Smooth muscle cell (in vitro differentiated cells): ENCODE data around the gene TMEM240. TPM values are rescaled to one million over a fixed set of nuclear protein-coding genes. Genes with fewer than 3 reads are reported as not detected.
"Not testable (repeated sequence)": the region's sequence is repeated elsewhere in the genome, so short reads cannot be mapped to it uniquely, and the experiment has no call there.

Experiments used
- DNase-seq: peaks from one replicate; lab custom pipeline; 2025; ENCODE audit not compliant: unreplicated experiment; lab: John Stamatoyannopoulos, UW
- H2AFZ ChIP-seq: fragments of 200-600 bp; sonication (generic); 2 replicates; pipeline ENCODE4 v1.6.0; 2016; ENCODE audit warnings: antibody characterized with exemption, low read depth, mild to moderate bottlenecking
- H3F3A ChIP-seq: fragments of 200-600 bp; sonication (generic); 2 replicates; pipeline ENCODE4 v1.6.0; 2017; ENCODE audit warnings: antibody characterized with exemption, low read depth
- H3K27ac ChIP-seq: fragments of 200-600 bp; sonication (generic); 2 replicates; pipeline ENCODE4 v1.5.1; 2016; ENCODE audit warnings: low read depth, mild to moderate bottlenecking
- H3K27me3 ChIP-seq: fragments of 200-600 bp; sonication (generic); 2 replicates; pipeline ENCODE4 v1.6.1; 2016; ENCODE audit warnings: low read depth, mild to moderate bottlenecking
- H3K36me3 ChIP-seq: fragments of 200-600 bp; sonication (generic); 2 replicates; pipeline ENCODE4 v1.5.1; 2016; ENCODE audit warnings: low read depth
- H3K4me1 ChIP-seq: fragments of 200-600 bp; sonication (generic); 2 replicates; pipeline ENCODE4 v1.5.1; 2016; ENCODE audit warnings: low read depth
- H3K4me2 ChIP-seq: fragments of 200-600 bp; sonication (generic); 2 replicates; pipeline ENCODE4 v1.6.0; 2016; ENCODE audit warnings: mild to moderate bottlenecking
- H3K4me3 ChIP-seq: fragments of 200-600 bp; sonication (generic); 2 replicates; pipeline ENCODE4 v1.5.1; 2016; ENCODE audit warnings: mild to moderate bottlenecking
- H3K79me2 ChIP-seq: fragments of 200-600 bp; sonication (generic); 2 replicates; pipeline ENCODE4 v1.6.0; 2016; ENCODE audit warnings: low read depth, mild to moderate bottlenecking
- H3K9ac ChIP-seq: fragments of 200-600 bp; sonication (generic); 2 replicates; pipeline ENCODE4 v1.6.0; 2016; ENCODE audit warnings: low read depth
- H3K9me3 ChIP-seq: fragments of 200-600 bp; sonication (generic); replicated peaks from 2 replicates; pipeline ENCODE4 v1.5.1; 2016; ENCODE audit warnings: low read depth
- H4K20me1 ChIP-seq: fragments of 200-600 bp; sonication (generic); 2 replicates; pipeline ENCODE4 v1.6.0; 2016; ENCODE audit warnings: low read depth
- CTCF ChIP-seq: fragments of 200-600 bp; sonication (generic); IDR thresholded peaks from 2 replicates; pipeline ENCODE4 v1.5.1; 2017; ENCODE audit warnings: borderline replicate concordance, mild to moderate bottlenecking, antibody characterized with exemption; ENCODE audit not compliant: insufficient read depth, poor library complexity, severe bottlenecking
- WGBS: methylation state at CpG from one replicate; pipeline ENCODE4 v1.1.7; 2016; ENCODE audit warnings: low lambda C conversion rate; 5-methylcytosine and 5-hydroxymethylcytosine counted together
- polyA plus RNA-seq: library from polyadenylated mRNA; unstranded; fragments of >200 nt; fragmentation: Nextera tagmentation; extraction: Ambion mirVana; gene quantifications from 2 replicates; pipeline ENCODE4 v1.2.1, GENCODE V29; 2016
- total RNA-seq: library from RNA; depleted of rRNA; stranded (reverse); fragments of >200 nt; gene quantifications from 2 replicates; pipeline ENCODE4 v1.2.3, GENCODE V29; 2014

Gene TMEM240
- total and polyA plus RNA-seq, 2 experiments from 2014 or later, result 2.7 to 12.2 TPM

- H3K27ac ChIP-seq, result no peak overlapping the region
- no peak overlapping the region for H3K4me3 ChIP-seq
- no peak overlapping the region for H3K9ac ChIP-seq
- no peaks in the 10 kb centered on the region for H3K4me1 ChIP-seq
- H3K36me3 ChIP-seq, result no peaks in the 10 kb centered on the region
- DNase-seq, result no peak
- H3F3A ChIP-seq, result no peaks in the 10 kb centered on the region
- H3K4me2 ChIP-seq, result no peak overlapping the region
- no peaks in the 10 kb centered on the region for H3K9me3 ChIP-seq
- no peaks in the 10 kb centered on the region for H4K20me1 ChIP-seq
- 97% methylated on average over 36 of the region's 37 CpGs for WGBS
- no peaks in the 10 kb centered on the region for H3K27me3 ChIP-seq
- no peak overlapping the region for H2AFZ ChIP-seq
- no peaks in the 10 kb centered on the region for H3K79me2 ChIP-seq
- TF ChIP-seq CTCF, result no peak
Measured at GRCh38 chr1:1528301-1529267, 11.8 kb downstream of the TMEM240 start.

GRCh38 chr1:1527092-1527816, 13.2 kb downstream of the TMEM240 start:
- WGBS, result over 99% methylated on average over 27 of the region's 31 CpGs
- Histone ChIP-seq H3K9me3 (no peaks in the 10 kb centered on the region), H2AFZ (no peak overlapping the region), H4K20me1 (no peaks in the 10 kb centered on the region), H3K36me3 (no peaks in the 10 kb centered on the region), H3K79me2 (no peaks in the 10 kb centered on the region), H3K27ac (no peak overlapping the region), H3F3A (no peaks in the 10 kb centered on the region), H3K4me3 (no peak overlapping the region), H3K9ac (no peak overlapping the region), H3K4me2 (no peak overlapping the region), H3K27me3 (no peaks in the 10 kb centered on the region), H3K4me1 (no peaks in the 10 kb centered on the region)
- DNase-seq, result no peak
- TF ChIP-seq CTCF, result no peak

GRCh38 chr1:1526476-1526875, 13.9 kb downstream of the TMEM240 start:
- not testable (repeated sequence) for H3K4me1 ChIP-seq, DNase-seq, H3K9me3 ChIP-seq, H3K79me2 ChIP-seq, H3K4me3 ChIP-seq, H4K20me1 ChIP-seq, H3K36me3 ChIP-seq, H2AFZ ChIP-seq, H3K27me3 ChIP-seq, H3F3A ChIP-seq, H3K4me2 ChIP-seq, H3K27ac ChIP-seq, H3K9ac ChIP-seq
- WGBS, result 98% methylated on average over 17 of the region's 21 CpGs

GRCh38 chr1:1524750-1525383, 15.6 kb downstream of the TMEM240 start:
- H3K4me3 ChIP-seq, H3K4me1 ChIP-seq, H3K9me3 ChIP-seq, H3K79me2 ChIP-seq, H3K4me2 ChIP-seq, H3K9ac ChIP-seq, H3K27me3 ChIP-seq, DNase-seq, H3K27ac ChIP-seq, H3K36me3 ChIP-seq, H4K20me1 ChIP-seq, H2AFZ ChIP-seq, H3F3A ChIP-seq: not testable (repeated sequence)
- WGBS, result 97% methylated on average over 24 of the region's 30 CpGs

GRCh38 chr1:1523651-1524050, 16.8 kb downstream of the TMEM240 start:
- H3K4me1 ChIP-seq, H3K4me3 ChIP-seq, H3K79me2 ChIP-seq, DNase-seq, H3K27me3 ChIP-seq, H4K20me1 ChIP-seq, H3K36me3 ChIP-seq, H2AFZ ChIP-seq, H3K4me2 ChIP-seq, H3K9me3 ChIP-seq, H3F3A ChIP-seq, H3K27ac ChIP-seq, H3K9ac ChIP-seq: not testable (repeated sequence)
- WGBS, result 96% methylated on average over 17 of the region's 17 CpGs

- not testable (repeated sequence) for H4K20me1 ChIP-seq, H3K4me1 ChIP-seq, H3K27ac ChIP-seq, H3K9me3 ChIP-seq, H3K27me3 ChIP-seq, H3K4me3 ChIP-seq, H3F3A ChIP-seq, H3K4me2 ChIP-seq, H3K79me2 ChIP-seq, H3K9ac ChIP-seq, H2AFZ ChIP-seq, DNase-seq, H3K36me3 ChIP-seq
- 99% methylated on average over 31 of the region's 31 CpGs for WGBS
Measured at GRCh38 chr1:1523226-1523625, 17.2 kb downstream of the TMEM240 start.
